Trophoblast cell (in vitro differentiated cells and primary cell): ENCODE results near the gene MCM3AP.

Experiments used
- DNase-seq, 2 donors: peaks; one replicate each; pipeline ENCODE4 v3.0.0-alpha.2; 2016
- H2AFZ ChIP-seq: 2 replicates; pipeline ENCODE4 v1.6.1; 2013; ENCODE audit warnings: low read length, moderate library complexity, mild to moderate bottlenecking; ENCODE audit not compliant: insufficient read depth, poor library complexity
- H2AK5ac ChIP-seq: 2 replicates; pipeline ENCODE4 v1.6.1; 2013; ENCODE audit warnings: mild to moderate bottlenecking, low read length
- H2BK120ac ChIP-seq: 2 replicates; pipeline ENCODE4 v1.6.1; 2013; ENCODE audit warnings: low read length, mild to moderate bottlenecking, moderate library complexity; ENCODE audit not compliant: insufficient read depth, poor library complexity
- H2BK12ac ChIP-seq: 2 replicates; pipeline ENCODE4 v1.6.1; 2013; ENCODE audit warnings: mild to moderate bottlenecking, low read length, moderate library complexity
- H2BK5ac ChIP-seq: 2 replicates; pipeline ENCODE4 v1.6.1; 2013; ENCODE audit warnings: low read length, low read depth, moderate library complexity, mild to moderate bottlenecking; ENCODE audit not compliant: poor library complexity
- H3K14ac ChIP-seq: 2 replicates; pipeline ENCODE4 v1.6.1; 2013; ENCODE audit warnings: mild to moderate bottlenecking, low read length
- H3K18ac ChIP-seq: 2 replicates; pipeline ENCODE4 v1.6.1; 2013; ENCODE audit warnings: mild to moderate bottlenecking, low read length
- H3K23ac ChIP-seq: 2 replicates; pipeline ENCODE4 v1.6.1; 2013; ENCODE audit warnings: low read length
- H3K27ac ChIP-seq: 2 replicates; pipeline ENCODE4 v1.5.1; 2013; ENCODE audit warnings: low read depth, mild to moderate bottlenecking, inconsistent platforms, low read length, moderate library complexity
- H3K27me3 ChIP-seq: 2 replicates; pipeline ENCODE4 v1.6.1; 2013; ENCODE audit warnings: inconsistent platforms, mild to moderate bottlenecking, low read length, moderate library complexity; ENCODE audit not compliant: insufficient read depth
- H3K36me3 ChIP-seq, 2 experiments: 1 replicate in 1 of 2; 2 replicates in 1 of 2; pipeline ENCODE4 v1.6.1; 2013; ENCODE audit warnings: low read length in 2 of 2, mild to moderate bottlenecking in 2 of 2, moderate library complexity in 1 of 2; ENCODE audit not compliant: insufficient read depth in 2 of 2, control insufficient read depth in 1 of 2
- H3K4ac ChIP-seq: 2 replicates; pipeline ENCODE4 v1.6.1; 2013; ENCODE audit warnings: low read depth, mild to moderate bottlenecking, low read length, moderate library complexity
- H3K4me1 ChIP-seq, 2 experiments: 1 replicate in 1 of 2; 2 replicates in 1 of 2; pipeline ENCODE4 v1.6.1; 2013; ENCODE audit warnings: low read length in 2 of 2, mild to moderate bottlenecking in 2 of 2, moderate library complexity in 1 of 2; ENCODE audit not compliant: insufficient read depth in 2 of 2, control insufficient read depth in 1 of 2
- H3K4me2 ChIP-seq: 2 replicates; pipeline ENCODE4 v1.6.1; 2013; ENCODE audit warnings: inconsistent platforms, mild to moderate bottlenecking, low read length, moderate library complexity
- H3K4me3 ChIP-seq: 2 replicates; pipeline ENCODE4 v1.5.1; 2013; ENCODE audit warnings: mild to moderate bottlenecking, low read depth, low read length, inconsistent platforms
- H3K79me1 ChIP-seq: one replicate; pipeline ENCODE4 v1.6.1; 2013; ENCODE audit warnings: low read length
- H3K79me2 ChIP-seq: 2 replicates; pipeline ENCODE4 v1.6.1; 2013; ENCODE audit warnings: low read length, mild to moderate bottlenecking; ENCODE audit not compliant: control insufficient read depth, insufficient read depth, poor library complexity
- H3K9ac ChIP-seq: 2 replicates; pipeline ENCODE4 v1.6.1; 2013; ENCODE audit warnings: mild to moderate bottlenecking, low read length
- H3K9me3 ChIP-seq: 2 replicates; pipeline ENCODE4 v1.6.1; 2013; ENCODE audit warnings: low read depth, mild to moderate bottlenecking, control low read depth, inconsistent platforms, low read length; ENCODE audit not compliant: insufficient read depth
- H4K12ac ChIP-seq: 2 replicates; pipeline ENCODE4 v1.6.1; 2013; ENCODE audit warnings: low read depth, mild to moderate bottlenecking, low read length, moderate library complexity
- H4K8ac ChIP-seq: 2 replicates; pipeline ENCODE4 v1.6.1; 2013; ENCODE audit warnings: low read depth, mild to moderate bottlenecking, low read length, moderate library complexity
- H4K91ac ChIP-seq: one replicate; pipeline ENCODE4 v1.6.1; 2013; ENCODE audit warnings: low read depth, mild to moderate bottlenecking, low read length, moderate library complexity
- WGBS: extraction: QIAGEN DNeasy Blood & Tissue Kit; methylation state at CpG from one replicate; pipeline ENCODE4 v1.1.7; 2013; ENCODE audit warnings: missing lambda C conversion rate; ENCODE audit not compliant: insufficient read length, insufficient coverage; ENCODE audit errors: extremely low coverage; 5-methylcytosine and 5-hydroxymethylcytosine counted together

Gene MCM3AP

DNA sequence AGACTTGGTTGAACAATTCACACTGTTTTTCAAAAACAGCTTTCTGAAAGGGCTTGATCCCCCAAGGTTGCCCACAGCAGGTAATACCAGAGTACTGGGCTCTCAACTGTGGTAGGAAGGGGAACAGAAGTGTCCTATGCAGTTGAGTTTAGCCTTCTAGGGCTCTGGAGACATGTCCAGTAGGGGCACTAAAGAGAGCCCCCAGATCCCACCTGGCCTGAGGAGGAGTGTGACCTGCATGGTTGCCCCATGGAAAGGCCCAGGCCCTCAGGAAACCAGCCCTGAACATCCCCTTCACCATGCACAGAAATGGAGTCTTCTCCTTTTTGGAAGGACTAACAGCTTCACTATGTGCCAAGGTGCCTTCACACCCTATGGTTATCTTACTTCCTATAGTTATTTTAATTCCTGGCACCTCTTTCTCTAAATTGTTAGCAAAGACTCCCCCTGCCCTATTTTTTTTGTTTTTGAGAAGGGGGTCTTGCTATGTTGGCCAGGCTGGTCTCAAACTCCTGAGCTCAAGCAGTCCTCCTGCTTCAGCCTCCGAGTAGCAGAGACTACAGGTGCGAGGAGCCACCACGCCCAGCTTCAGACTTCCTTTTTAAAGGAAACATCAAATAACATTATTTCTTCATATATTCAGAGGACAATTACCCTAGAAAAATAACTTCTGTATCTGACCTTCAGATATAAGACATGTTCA, 40.0 kb downstream of the MCM3AP start:
- Histone ChIP-seq H3K36me3 (peaks cover 51 to 69% of the 10 kb centered on the region in 2 experiments), H3K4me1 (no peaks in the 10 kb centered on the region)

DNA sequence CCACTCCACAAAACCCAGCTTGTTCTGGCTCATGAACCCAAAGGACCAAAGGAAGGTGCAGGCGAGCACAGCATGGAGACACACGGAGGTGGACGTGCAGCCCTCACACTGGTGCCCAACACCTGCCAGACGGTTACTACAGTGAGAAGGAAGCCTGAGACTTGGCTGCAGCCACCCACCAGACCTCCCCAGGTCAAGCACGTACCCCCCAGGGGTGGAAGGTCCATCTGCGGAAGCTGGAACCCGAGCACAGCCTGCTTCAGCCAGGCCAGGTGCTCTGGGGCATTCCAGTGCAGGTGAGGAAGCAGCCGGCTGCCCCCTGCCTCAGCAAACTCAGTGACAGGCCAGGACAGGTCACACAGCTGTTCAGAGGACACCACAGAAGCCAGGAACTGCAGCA, 40.8 kb downstream of the MCM3AP start:
- WGBS: no CpG with 5 or more reads among the region's 8 CpGs

More for the DNA sequence above, 40.0 kb downstream of the MCM3AP start:
- no peak overlapping the region for H4K8ac ChIP-seq
- H3K4me2 ChIP-seq: no peak overlapping the region
- H3K4ac ChIP-seq: no peak overlapping the region
- H2AK5ac ChIP-seq: no peak overlapping the region
- H2BK12ac ChIP-seq: no peak overlapping the region
- H3K4me3 ChIP-seq: no peak overlapping the region
- H3K27ac ChIP-seq: no peak overlapping the region
- H3K9ac ChIP-seq: no peak overlapping the region
- no peak overlapping the region for H3K18ac ChIP-seq
- H2BK120ac ChIP-seq: no peak overlapping the region
- H3K27me3 ChIP-seq: no peaks in the 10 kb centered on the region
- H2AFZ ChIP-seq: no peak overlapping the region
- H3K79me1 ChIP-seq: no peaks in the 10 kb centered on the region
- H4K91ac ChIP-seq: no peak overlapping the region
- peaks cover 3% of the 10 kb centered on the region for H3K9me3 ChIP-seq
- no peak overlapping the region for H4K12ac ChIP-seq
- no peak overlapping the region for H3K14ac ChIP-seq
- H2BK5ac ChIP-seq: no peak overlapping the region
- whole genome bisulfite sequencing: no CpG with 5 or more reads among the region's 3 CpGs
- no peak for DNase-seq
- no peak overlapping the region for H3K23ac ChIP-seq
- no peaks in the 10 kb centered on the region for H3K79me2 ChIP-seq

DNA sequence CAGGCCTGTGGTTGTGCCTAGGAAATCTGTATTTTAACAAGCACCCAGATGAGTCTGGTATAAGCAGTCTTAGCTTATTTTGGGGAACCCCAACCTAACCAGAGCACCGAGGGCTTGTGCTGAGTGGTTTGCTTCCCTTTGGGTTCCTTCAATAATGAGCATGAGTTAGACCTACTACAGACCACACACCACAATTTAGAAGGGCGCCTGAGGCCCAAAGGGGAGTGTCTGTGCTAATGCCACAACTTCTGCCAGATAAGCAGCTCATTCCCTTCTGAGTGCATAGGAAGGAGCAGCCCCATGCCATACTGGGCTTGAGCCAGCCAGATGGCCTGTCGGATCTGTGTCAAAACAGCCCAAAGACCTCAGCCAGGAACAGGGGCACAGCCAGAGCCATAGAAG, 41.5 kb downstream of the MCM3AP start:
- H3K4ac ChIP-seq: no peak overlapping the region
- DNase-seq: no peak
- H3K23ac ChIP-seq: no peak overlapping the region
- H3K14ac ChIP-seq: no peak overlapping the region
- no peak overlapping the region for H3K9ac ChIP-seq
- no peaks in the 10 kb centered on the region for H3K79me1 ChIP-seq
- no peak overlapping the region for H2BK120ac ChIP-seq
- no CpG with 5 or more reads among the region's 3 CpGs for WGBS
- peaks cover 3% of the 10 kb centered on the region for H3K9me3 ChIP-seq
- H4K8ac ChIP-seq: no peak overlapping the region
- no peak overlapping the region for H2AFZ ChIP-seq
- no peak overlapping the region for H4K91ac ChIP-seq
- H3K18ac ChIP-seq: no peak overlapping the region
- no peaks in the 10 kb centered on the region for H3K4me1 ChIP-seq
- H2BK5ac ChIP-seq: no peak overlapping the region
- H4K12ac ChIP-seq: no peak overlapping the region
- no peak overlapping the region for H3K27ac ChIP-seq
- H3K4me3 ChIP-seq: no peak overlapping the region
- no peak overlapping the region for H2BK12ac ChIP-seq
- H3K79me2 ChIP-seq: no peaks in the 10 kb centered on the region
- H3K36me3 ChIP-seq: peaks cover 51 to 71% of the 10 kb centered on the region in 2 experiments
- no peak overlapping the region for H3K4me2 ChIP-seq
- no peak overlapping the region for H2AK5ac ChIP-seq
- H3K27me3 ChIP-seq: no peaks in the 10 kb centered on the region

More for the DNA sequence above, 40.8 kb downstream of the MCM3AP start:
- no peak overlapping the region for H4K8ac ChIP-seq
- no peak overlapping the region for H3K23ac ChIP-seq
- H4K12ac ChIP-seq: no peak overlapping the region
- H2AK5ac ChIP-seq: no peak overlapping the region
- no peak overlapping the region for H3K14ac ChIP-seq
- H2BK120ac ChIP-seq: no peak overlapping the region
- H3K4me3 ChIP-seq: no peak overlapping the region
- H3K79me2 ChIP-seq: no peaks in the 10 kb centered on the region
- H4K91ac ChIP-seq: no peak overlapping the region
- H2BK12ac ChIP-seq: no peak overlapping the region
- no peak overlapping the region for H3K9ac ChIP-seq
- no peaks in the 10 kb centered on the region for H3K4me1 ChIP-seq
- DNase-seq: no peak
- H3K18ac ChIP-seq: no peak overlapping the region
- H3K36me3 ChIP-seq: peaks cover 53 to 71% of the 10 kb centered on the region in 2 experiments
- peaks cover 3% of the 10 kb centered on the region for H3K9me3 ChIP-seq
- no peak overlapping the region for H3K27ac ChIP-seq
- H3K79me1 ChIP-seq: no peaks in the 10 kb centered on the region
- H3K4ac ChIP-seq: no peak overlapping the region
- no peaks in the 10 kb centered on the region for H3K27me3 ChIP-seq
- no peak overlapping the region for H3K4me2 ChIP-seq
- H2BK5ac ChIP-seq: no peak overlapping the region
- no peak overlapping the region for H2AFZ ChIP-seq

DNA sequence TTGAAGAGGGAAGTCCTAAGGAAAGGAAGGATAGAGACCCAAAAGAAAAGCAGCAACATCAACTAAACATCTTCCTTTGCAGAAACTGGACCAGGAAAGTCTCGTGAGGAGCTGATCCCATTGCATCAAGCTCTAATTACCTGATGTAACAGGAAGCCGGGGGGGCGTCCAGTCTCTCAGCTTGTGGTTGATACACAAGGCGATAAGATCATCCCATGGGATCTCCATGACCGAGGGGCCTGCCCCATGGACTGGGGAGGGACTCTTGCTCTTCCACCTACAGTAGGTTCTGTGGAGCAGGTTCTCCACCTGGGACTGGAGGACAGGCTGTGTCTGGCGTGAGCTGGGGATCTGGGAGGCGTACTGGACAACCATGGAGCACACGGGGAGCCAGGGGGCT, 42.1 kb downstream of the MCM3AP start:
- Histone ChIP-seq H3K27me3 (no peaks in the 10 kb centered on the region), H3K14ac (no peak overlapping the region), H3K79me1 (no peaks in the 10 kb centered on the region), H3K4ac (no peak overlapping the region), H3K9ac (no peak overlapping the region), H3K36me3 (peaks cover 53 to 71% of the 10 kb centered on the region in 2 experiments), H3K4me3 (no peak overlapping the region), H4K12ac (no peak overlapping the region), H2AK5ac (no peak overlapping the region), H3K18ac (no peak overlapping the region), H3K9me3 (peaks cover 3% of the 10 kb centered on the region), H4K91ac (no peak overlapping the region), H3K4me2 (no peak overlapping the region), H3K4me1 (no peaks in the 10 kb centered on the region), H3K27ac (no peak overlapping the region), H2AFZ (no peak overlapping the region), H4K8ac (no peak overlapping the region), H3K23ac (no peak overlapping the region), H2BK120ac (no peak overlapping the region), H2BK5ac (no peak overlapping the region), H3K79me2 (no peaks in the 10 kb centered on the region), H2BK12ac (no peak overlapping the region)
- no CpG with 5 or more reads among the region's 8 CpGs for WGBS
- no peak for DNase-seq
